NAMALWA (cell line): Measurements from ENCODE around the gene PCDH9.
"Not testable (repeated sequence)": the region's sequence is repeated elsewhere in the genome, so short reads cannot be mapped to it uniquely, and the experiment has no call there.

Experiments
- DNase-seq: peaks from one replicate; pipeline ENCODE4 v3.0.0-alpha.2; 2015; ENCODE audit warnings: low spot score

The PCDH9 gene

DNA sequence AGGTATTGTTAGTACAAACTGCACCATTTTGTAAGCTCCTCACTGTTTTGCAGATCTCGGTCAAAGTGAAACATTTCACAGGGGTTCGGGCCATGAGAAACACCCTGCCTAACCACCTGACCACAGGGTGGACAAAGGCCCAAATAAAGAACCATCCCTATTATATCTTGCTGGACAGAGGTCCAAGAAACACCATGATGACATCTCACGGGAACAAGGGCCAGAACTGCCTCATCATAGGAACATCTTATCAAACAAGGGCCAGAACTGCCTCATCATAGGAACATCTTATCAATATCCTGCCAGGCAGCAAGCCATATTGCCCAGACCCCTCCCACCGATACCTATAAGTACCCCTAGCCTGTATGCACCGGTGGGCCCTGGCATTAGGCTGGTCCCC is 99.7 kb downstream of the PCDH9 start:
- no peak for DNase-seq

DNA sequence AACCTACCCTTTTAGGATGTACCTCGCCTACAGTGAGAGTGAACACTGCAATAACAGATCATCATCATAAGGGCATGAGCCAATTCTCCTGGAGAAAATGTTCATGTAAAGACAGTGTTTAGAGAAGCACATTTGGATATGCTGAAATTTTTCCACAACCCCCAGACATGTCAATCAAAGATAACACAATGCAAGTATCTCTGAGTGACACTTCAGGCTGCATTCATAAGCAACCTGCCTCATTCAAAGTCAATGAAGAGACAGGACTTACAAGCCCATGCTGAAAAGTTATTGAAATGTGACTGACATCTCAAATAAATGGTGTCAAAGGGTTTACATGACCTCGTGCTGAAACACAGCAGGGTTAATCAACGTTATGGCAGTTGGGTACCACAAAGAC is 102.0 kb downstream of the PCDH9 start:
- DNase-seq, result no peak

DNA sequence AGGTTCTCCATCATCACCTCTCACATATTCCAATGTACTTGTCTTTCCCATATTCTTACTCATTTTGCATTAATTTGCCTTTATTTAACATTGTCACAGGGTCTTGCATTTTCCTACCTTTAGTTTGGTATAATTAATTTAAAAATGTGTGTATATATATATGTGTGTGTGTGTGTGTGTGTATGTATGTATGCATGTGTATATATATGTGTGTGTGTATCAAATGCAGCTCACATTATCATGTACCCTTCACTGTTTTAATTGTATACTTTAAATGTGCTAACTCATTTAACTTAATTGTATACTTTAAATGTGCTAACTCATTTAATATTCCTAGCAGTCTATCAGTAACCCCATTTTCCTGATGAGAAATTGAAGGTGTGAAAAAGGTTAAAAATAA is 104.5 kb downstream of the PCDH9 start:
- no peak for DNase-seq

- DNase-seq, result no peak
Measured at GRCh38 chr13:67123165-67123564, 107.0 kb downstream of the PCDH9 start.

DNA sequence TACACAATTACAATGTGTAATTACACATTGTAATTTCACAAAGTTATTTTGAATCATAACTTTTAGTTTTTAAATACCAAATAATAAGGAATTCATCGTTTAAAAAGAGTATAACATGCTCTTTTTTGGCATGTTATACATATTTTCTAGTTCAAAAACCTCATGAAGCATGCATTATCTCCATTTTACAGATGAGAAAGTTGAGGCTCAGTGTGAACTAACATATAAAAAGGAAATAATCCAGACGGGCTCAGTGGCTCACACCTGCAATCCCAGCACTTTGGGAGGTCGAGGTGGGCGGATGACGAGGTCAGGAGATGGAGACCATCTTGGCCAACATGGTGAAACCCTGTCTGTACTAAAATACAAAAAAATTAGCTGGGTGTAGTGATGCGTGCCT is 107.9 kb downstream of the PCDH9 start:
- no peak for DNase-seq

DNA sequence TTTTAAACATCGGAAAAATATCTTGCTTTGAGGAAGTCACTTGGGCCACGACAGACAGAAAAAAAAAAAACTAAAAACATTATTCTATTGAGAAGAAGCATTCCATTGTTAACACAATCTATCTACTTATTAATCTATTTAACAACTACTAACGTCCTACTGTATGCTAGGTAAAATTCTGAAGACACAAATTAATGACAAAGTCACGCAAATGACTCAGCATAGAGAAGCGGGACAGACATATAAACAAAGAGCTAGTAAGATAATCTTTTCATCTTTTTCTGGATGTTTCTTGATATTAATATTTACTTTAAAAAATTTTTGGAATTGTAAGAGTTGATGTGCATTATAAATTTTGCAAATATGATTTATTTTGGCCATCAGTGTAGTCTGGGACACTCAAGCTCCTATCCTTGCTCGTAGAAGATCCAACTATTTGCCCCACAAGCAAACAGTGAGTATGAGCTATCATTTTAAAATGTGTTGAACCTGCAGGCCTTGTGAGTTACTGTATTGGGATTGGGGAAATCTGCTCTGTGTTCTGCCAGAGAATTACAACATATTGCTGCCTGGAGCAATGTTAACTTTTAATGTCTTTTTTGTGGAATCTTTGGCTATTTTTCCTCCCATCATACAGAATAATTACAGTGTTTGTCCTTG is 109.1 kb downstream of the PCDH9 start:
- DNase-seq, result no peak

- DNase-seq, result no peak
Measured at GRCh38 chr13:67119481-67119894, 110.6 kb downstream of the PCDH9 start.

GRCh38 chr13:67118277-67118676 is 111.9 kb downstream of the PCDH9 start:
- no peak for DNase-seq

- no peak for DNase-seq
Measured at GRCh38 chr13:67117010-67117550, 113.1 kb downstream of the PCDH9 start.

GRCh38 chr13:67107979-67108378 is 122.2 kb downstream of the PCDH9 start:
- DNase-seq, result no peak

GRCh38 chr13:67106502-67107057 is 123.6 kb downstream of the PCDH9 start:
- DNase-seq, result no peak

GRCh38 chr13:67101730-67102467 is 128.2 kb downstream of the PCDH9 start:
- DNase-seq, result no peak

DNA sequence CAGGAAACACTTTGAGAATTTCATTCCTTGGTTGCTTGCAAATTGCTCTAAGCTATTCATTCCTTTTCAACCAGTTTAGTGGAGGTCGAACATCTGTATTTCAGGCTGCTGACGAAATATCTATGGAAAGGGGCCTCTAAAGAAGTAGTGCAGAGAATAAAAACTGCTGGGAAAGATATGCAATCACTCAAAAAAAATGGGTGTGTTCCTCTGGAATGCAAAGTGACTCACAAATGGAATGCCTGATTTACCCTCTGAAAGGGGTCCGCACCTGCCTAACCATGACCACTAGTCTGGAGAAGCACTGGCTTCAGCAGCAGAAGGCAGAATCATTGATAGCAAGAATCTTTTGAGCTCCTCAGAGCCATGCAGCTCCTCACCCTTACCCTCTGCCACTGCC is 129.4 kb downstream of the PCDH9 start:
- DNase-seq, result no peak

DNA sequence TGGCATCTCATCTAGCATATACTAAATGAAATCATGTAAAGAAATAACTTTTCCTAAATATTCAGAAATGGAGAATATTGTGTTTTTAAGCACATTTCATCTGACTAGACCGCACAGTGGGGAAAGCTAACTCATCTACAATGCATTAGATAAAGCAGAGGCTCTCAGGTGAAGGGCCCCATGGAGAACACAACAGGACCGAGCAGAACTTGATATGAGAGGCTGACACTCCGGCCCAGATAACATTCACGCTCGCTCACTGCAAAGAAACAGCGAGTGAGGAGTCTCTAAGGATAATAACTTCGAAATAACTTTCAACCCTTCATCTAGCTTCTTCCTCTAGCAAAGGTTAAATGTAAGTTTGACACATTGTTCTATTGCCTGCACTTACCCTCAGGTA is 130.6 kb downstream of the PCDH9 start:
- DNase-seq, result no peak

- no peak for DNase-seq
Measured at GRCh38 chr13:67097892-67098452, 132.2 kb downstream of the PCDH9 start.

DNA sequence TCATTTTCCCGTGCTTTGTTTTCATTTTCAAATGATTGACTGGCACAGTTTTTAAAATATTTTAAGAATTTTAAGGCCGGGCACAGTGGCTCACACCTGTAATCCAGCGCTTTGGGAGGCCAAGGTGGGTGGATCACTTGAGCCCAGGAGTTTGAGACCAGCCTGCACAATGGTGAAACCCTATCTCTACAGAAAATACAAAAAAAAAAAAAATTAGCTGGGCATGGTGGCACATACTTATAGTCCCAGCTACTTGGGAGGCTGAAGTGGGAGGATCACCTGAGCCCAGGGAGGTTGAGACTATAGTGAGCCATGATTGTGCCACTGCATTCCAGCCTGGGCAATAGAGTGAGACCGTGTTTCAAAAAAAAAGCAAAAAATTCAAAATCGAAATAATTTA is 133.2 kb downstream of the PCDH9 start:
- DNase-seq, result not testable (repeated sequence)

DNA sequence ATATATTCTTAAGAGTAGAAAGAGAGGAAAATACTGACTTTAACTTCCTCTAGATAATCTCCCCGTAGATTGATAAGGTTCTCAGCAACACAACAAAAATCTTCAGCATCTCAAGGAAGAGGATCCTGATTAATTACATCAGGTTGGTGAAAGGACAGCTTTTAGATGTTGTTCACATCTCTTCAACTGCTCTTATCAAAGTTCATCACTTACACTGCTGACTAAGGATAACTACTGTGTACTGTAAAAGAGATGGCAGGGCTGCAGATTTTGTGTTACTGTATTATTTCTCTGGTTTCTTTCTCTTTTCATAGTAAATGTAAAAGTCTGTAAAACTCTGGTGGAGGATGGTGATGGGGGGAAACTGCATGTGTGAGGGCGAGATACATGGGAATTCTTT is 133.7 kb downstream of the PCDH9 start:
- no peak for DNase-seq

- DNase-seq, result no peak
Measured at GRCh38 chr13:67095621-67096020, 134.5 kb downstream of the PCDH9 start.

GRCh38 chr13:67094952-67095351 is 135.2 kb downstream of the PCDH9 start:
- no peak for DNase-seq

DNA sequence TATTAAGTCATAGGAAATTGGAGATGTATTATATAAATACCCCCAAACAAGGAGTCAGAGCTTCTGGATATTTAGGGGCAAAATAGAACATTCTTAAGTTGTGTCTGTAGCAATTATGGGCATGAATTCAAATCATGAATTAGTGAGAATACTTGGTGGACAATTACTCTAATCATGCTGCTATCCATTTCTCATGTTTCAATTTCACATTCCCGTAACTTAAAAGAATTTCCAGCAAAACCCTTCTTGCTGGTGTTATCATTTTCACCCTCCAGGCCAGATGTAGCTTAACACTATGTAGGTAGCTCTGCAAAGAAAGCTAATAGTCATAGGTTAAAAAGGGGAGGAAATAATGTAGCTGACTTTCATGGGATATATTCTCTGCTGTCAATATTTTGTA is 136.1 kb downstream of the PCDH9 start:
- DNase-seq, result no peak

GRCh38 chr13:67091603-67092002 is 138.5 kb downstream of the PCDH9 start:
- no peak for DNase-seq

DNA sequence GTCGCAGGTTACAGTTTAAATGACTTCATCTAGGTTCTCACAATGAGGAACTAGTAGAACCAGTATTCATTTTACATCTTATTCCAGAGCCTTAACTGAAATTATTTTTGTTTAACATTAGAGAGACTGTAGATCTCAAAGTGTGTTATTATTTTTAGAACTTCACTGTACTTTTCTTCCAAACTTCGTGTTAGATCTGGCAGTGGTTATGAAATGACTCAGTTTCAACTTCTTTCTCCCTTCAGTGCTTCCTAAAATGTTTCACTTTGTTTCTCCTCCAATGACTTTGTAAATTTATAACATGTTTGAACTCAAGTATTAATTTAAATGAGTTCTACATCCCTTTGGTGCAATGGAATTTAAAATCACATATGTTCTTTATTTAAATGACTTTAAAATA is 139.3 kb downstream of the PCDH9 start:
- DNase-seq, result no peak

GRCh38 chr13:67087527-67087926 is 142.6 kb downstream of the PCDH9 start:
- no peak for DNase-seq
